Dermis blood vessel endothelial cell (primary cell): ENCODE measurements around the gene COL5A1. TPM values are rescaled to one million over a fixed set of nuclear protein-coding genes. Genes with fewer than 3 reads are reported as not detected.
"Not testable (repeated sequence)": the region's sequence is repeated elsewhere in the genome, so short reads cannot be mapped to it uniquely, and the experiment has no call there.

Source experiments
- DNase-seq: peaks from one replicate; pipeline ENCODE4 v3.0.0; 2010
- total RNA-seq: library from RNA; depleted of rRNA; stranded (reverse); fragments of >200 nt; gene quantifications from 2 replicates; pipeline ENCODE4 v1.2.3, GENCODE V29; 2014

Gene COL5A1
- total RNA-seq, 1 donor from 2014 or later = 9.5 TPM

DNA sequence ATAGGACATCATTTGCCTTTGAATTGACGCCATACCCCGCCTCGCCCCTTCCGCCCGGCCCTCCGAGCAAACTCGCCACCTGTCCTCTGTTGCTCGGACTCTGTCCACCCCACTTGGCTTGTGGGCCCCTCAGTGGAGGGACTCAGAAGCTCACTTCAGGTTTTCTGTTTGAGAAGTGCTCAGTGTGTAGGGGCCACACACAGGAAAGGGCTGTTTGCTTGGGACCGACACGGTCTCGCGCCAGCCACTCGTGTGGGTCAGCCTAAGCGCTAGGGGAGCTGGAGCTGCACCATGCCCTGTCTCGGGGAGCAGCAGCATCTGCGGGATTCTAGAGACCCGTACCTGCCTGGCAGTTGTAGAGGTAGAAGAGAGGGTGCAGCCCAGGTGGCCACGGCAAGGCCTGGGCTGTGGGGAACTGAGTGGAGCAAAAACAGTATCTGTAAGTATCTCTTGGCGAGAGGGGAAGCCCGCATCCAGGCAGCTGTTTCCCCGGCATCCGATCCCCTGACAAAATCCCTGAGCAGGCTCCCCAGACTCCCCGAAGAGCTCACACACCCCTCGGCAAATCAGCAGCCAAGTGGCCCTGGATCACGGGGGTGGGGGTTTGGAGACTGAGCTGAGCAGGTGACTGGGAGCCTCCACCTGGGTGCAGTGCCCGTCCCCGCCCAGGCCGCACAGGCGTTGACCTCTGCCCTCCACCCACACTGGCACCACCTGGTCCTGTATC, 52.2 kb downstream of the COL5A1 start:
- no peak for DNase-seq

DNA sequence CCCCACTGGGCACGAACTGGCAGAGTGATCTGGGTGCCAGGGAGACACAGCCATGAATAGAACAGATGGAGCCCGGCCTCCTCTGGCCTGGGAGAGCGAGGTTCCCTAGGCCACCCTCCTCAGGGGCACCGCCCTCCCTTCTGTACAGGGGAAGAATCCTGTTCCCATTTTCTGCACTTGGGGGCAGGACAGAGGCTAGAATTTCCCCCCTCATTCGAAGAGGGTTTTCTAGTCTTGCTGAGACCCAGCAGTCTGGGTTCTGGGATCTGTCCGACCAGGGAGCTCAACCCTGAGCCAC, 52.7 kb downstream of the COL5A1 start:
- DNase-seq = no peak

DNA sequence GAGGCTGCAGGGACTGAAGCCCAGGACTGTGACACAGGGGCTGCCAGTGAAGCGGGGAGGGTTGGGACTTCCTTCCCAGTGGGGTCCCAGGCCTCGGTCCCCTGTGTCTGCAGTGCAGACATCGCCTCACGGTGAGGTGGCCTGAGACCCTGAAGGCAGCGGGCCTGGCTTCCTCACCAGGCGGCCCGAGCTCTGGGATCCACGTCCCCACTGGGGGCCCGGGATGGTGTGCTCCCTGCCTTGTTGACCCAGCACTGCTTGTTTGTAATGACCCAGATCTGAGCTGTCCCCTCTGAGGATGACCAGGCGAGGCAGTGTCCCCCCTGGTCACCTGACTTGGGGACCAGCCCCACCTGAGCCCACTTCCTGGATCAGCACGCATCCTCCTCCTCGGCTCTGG, 53.1 kb downstream of the COL5A1 start:
- no peak for DNase-seq

DNA sequence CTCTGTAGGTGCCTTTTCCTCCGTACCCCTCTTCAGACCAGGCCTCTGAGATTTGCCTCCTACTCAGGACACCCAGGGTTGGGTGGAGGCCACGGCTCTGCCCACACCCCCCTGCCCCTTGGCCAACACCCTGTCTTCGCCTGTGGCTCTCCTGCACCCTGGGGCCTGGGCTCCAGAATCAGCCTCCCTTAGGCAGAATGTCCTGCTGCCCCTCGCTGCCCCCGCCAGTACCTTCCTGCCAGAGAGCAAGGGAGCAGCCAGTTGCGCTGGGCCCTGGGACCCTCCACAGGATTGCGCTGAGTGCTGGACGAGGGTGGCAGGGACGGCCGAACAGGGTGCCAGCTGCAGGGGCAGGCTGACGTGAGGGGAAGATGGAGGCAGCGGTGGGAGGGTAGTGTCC, 53.5 kb downstream of the COL5A1 start:
- DNase-seq = no peak

DNA sequence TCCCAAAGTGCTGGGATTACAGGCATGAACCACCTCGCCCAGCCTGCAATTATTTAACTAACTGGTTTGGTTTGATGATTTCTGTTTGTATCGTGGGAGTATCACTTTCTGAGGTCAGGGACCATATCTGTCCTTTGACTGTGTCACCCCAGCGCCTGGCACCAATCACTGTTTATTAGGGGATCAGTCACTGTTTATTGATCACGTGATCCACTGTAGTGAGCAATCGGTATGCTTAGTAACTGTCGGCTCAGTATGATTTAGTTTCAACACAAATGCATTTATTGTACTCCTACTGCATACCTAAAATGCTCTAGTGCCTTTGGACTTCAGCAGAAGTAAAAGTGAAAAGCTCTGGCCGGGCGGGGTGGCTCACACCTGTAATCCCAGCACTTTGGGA, 54.8 kb downstream of the COL5A1 start:
- DNase-seq = no peak

DNA sequence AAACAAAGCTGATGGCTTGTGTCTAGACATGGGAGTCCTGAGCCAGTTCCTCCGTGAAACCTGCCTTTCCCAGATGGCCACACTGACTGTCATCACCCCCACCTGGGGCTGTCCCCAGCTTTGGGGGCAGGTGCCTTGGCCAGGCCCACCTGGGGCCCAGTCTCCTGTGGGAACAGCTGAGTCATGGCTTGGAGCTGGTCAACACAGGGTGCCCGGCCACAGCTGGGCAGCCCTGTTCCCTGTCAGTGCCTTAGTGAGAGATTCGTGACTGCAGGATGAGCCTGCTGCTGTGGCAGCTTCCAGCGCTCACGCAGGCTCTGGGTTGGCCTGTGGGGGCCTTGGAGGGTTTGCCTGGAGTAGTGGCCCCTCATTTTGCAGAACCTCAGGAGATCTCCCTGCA, 56.5 kb downstream of the COL5A1 start:
- DNase-seq = no peak

DNA sequence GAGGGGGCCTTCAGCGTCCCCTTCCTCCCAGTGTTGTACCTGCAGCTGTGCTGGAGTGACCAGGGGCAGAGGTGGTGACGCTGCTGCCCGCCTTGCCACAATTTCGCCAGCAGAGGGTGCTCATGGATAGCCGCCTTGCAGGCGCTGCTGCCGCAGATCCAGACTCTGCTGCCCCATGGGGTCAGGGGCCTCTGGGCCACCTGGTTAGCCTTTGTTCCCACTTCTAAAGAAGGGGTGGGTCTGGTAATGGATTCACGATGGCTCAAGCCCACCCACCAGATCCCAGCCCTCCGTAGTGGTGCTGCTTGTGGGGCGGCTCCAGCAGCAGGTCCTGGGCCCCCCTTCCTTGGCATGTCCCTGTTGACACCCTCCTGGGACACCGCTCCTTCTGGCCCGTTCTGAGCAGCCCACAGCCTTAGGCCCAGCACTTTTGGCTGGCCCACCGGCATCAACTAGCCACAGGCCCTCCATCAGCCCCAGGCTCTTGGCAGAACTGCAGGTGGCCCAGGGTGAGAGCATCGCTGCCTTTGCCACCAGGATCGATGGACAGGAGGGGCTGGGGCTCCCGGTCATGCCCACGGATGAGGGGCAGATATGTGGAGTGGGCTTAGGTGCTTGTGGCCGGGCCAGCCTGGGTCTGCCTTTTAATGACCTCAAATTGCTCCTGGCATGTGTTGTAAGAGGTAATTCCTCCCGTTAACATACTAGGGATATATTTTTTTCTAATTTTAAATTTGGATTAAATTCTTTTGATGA, 57.2 kb downstream of the COL5A1 start:
- peak; percentile 77 for DNase-seq

DNA sequence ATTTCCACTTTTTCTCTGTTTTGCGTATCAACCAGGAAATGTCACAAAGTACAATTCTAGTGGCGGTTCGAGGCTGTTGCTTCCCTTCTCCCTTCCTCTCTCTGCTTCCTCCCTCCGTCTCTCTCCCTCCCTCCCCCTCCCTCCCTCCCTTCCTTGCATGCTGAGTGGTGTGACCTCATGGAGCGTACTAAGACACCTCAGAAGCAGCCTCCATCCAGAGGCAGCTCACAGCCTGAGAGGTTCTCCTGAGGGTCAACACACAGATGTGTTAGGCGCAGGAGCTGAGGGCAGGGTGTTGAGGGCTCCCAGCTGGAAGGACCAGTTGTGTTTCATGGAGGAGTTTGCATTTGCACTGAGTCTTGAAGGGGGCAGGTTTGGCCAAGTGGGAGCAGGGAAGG, 57.7 kb downstream of the COL5A1 start:
- DNase-seq = no peak

DNA sequence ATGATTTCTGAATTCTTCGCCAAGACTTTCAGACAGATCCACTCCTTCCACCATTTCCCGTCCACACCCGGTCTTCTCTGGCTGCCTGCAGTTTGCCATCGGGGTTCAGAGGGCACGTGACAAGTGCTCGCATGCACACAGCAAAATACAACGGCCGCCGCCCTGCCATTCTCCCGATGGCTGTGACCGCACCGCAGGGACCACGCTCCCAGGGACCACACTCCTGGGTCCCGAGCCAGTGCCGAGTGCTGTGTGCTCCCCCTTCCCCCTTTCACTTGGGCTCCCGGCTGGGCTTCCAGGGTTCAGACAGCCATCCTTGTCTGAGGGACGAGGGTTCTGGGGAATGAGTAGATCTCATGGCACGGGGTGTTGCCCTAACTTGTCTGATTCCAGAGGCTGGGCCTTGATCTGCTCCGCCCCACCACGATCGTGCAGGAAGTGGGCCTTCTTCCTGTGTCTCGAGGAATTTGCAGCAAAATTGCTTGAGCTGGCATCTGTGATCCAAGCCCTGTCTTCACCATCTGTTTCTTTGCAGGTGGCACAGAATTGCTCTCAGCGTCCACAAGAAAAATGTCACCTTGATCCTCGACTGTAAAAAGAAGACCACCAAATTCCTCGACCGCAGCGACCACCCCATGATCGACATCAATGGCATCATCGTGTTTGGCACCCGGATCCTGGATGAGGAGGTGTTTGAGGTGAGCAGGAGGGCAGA, 59.2 kb downstream of the COL5A1 start:
- DNase-seq = no peak

DNA sequence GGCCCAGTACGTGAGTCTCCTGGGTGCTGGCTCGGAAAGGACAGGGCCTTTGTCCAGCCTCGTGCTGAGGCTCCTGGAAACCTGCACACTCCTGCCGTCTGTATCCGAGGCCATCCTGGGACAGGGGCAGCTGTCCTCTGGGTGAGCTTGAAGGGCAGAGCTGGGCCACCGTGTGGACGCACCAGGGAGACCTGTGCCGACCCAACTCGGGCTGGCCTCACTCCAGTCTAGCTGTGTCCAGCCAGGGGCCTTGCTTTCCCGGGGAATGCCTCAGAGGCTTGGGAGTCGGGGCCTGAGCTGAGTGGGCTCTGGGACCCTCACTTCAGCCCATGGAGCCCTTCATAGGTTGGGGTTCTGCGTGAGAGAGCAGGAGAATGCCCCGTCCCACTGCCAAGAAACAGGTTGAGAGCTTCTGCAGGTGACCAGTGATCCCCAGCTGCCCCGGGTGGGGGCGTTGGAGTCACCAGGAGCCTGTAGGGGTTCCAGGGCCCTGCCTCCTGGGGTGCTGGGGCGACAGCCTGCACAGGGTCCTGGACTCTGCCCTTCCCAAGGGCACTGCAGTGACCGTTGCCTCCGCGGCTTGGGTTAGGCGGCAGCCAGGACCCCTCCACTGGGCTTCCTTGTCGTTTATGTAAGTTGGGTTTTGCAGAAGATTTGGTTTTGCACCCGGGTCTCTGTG, 60.1 kb downstream of the COL5A1 start:
- DNase-seq = no peak

DNA sequence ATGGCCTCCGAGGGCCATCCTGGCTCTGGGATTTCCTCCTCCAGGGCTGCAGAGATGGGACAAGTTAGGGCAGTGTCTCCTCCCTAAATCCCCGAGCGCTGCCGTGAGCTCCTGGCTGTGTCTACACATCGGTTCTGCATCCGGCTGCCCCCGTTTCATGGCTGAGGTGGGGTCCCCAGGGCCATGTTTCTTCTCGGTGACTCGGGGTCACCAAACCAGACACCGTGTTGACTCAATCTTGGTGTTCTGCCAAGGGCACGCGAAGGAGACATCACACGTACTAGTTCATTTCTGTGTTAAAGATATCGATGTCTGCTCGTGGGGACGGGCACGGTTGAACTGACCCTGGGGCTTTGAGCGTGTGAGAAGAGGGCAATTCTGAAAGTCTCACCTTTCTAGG, 60.7 kb downstream of the COL5A1 start:
- no peak for DNase-seq

DNA sequence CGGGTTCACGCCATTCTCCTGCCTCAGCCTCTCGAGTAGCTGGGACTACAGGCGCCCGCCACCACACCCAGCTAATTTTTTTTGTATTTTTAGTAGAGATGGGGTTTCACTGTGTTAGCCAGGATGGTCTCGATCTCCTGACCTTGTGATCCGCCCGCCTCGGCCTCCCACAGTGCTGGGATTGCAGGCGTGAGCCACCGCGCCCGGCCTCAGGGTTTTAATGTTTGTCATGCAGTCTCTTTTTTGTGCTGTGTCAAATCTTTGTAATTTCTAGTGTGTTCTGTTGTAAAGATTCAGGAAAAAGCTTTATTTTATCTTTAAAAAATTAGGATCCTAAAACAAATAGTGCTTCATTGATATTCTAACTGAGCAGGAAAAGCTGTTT, 62.1 kb downstream of the COL5A1 start:
- not testable (repeated sequence) for DNase-seq

DNA sequence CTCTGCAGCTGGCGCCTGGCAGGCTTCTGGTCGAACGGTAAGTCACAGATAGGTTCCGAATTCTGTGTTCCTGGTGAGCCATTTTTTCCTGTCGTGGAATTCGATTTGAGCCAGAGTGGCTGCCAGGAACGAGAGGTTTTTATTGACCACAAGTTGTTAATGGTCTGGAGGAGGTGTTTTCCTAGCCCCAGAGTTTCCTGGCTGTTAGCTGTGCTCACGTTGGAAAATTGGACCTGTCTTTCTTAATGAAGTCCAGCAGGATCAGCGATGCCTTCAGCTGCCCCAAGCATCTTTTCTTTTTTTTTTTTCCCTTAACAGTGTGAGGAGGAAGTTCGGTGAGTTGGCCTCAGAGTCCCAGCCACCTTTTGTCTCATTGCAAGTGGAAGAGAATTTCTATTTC, 62.9 kb downstream of the COL5A1 start:
- no peak for DNase-seq

DNA sequence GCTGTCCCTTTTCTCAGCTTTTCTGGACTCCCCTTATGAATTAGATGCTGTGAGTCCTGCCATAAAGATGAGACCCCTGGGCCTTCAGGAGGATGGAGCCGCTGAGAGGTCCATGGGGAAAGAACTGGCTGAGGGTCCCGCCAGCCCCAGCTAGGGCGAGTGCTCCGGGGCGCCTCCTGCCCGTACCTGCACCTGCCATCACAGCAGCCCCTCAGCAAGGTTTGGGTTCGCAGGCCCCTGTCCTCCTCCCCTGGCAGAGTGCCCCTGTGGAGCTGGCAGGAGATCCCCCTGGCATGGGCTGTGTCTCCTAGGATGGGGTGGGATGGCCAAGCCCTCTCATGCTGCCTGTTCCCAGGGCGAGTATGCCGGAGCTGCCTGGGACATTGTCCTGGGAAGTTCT, 64.2 kb downstream of the COL5A1 start:
- no peak for DNase-seq

DNA sequence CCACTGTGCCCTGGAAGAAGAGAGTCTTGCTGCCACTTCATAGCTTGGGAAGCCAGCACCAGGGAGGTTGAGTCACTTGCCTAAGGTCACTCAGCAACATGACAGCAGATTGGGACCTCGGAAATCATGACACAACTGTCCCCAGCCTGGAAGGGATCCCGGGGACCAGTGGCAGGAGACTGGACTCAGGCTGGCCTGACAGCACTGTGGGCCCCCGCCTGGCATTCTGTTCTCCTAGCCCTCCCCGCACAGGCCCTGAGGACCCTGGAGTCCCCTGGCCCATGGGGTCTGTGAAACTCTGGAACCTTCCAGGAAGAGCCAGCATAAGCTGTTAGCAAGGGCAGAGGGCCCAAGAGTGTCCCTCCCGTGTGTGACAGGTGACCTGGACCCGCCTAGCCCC, 64.9 kb downstream of the COL5A1 start:
- no peak for DNase-seq

DNA sequence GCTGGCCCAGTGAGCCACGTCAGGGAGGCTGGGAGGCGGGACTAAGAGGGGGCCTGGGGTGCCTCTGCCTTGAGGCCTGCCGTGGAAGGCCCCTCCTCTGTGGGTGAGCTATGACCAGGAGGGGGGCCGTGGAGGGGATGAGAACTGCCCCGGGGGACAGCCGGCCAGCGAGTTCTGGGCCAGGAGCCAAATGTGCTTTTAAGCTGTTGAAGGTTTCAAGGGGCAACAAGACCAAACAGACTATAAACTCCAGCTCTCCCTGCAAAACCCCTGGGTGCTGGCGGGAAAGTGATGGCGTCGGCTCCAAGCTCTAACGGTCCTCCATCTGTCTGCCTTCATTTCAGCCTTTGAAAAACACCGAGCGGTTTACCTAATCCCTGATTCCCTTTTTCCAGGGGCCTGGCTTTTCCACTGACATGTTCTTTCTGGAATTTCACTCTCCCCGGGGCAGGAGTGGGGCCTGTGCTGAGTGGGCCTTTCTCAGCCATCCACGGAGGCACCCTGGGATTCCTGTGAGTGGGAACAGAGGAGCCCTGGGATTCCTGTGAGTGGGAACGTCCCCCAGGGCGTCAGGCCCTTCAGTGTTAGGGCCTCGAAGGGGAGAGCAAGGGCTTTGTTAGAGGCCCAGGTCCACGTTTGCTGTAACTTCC, 65.6 kb downstream of the COL5A1 start:
- DNase-seq = peak; percentile 32

DNA sequence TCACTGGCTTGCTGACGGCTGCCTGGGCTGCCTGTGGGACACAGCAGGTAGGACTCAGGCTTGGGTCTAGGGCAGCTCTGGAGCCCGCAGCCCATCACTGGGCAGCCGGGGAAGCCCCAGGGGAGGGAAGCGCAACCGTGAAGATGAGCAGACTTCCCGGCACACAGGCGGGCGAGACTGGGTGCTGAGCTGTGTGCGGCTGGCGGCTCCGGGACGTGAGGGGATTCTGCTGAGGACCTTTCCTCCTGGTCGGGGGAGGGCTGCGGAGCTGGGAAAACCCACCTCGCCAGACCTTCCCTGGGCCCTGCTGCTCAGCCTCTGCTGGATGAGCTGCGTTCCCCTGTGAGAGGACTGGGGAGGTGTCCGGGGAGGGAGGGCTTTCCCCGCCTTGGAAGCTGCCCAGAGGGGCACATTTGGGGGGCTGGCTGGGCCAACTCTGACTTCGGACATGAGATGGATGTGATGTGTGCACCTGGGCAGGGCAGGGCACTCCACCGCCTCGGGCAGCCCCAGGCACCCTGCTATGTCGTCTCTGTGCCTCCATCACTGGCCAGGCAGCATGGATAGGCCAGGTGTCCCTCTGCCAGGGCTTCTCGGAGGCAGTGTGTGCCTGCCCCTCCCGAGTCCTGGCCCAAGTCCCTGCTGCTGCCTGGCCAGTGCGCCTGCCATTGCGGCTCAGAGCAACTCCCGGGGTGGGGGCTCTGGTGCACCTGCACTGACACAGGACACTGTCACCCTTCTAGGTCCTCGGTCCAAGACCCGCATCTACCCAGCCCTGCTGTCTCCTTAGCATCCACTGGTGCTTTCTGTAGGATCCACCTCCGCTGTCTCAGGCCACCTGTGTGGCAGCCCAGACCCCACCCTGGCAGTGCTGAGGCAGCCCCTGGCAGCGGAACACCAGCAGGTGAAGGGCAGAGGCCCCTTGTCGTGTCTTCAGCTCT, 66.4 kb downstream of the COL5A1 start:
- DNase-seq = no peak

DNA sequence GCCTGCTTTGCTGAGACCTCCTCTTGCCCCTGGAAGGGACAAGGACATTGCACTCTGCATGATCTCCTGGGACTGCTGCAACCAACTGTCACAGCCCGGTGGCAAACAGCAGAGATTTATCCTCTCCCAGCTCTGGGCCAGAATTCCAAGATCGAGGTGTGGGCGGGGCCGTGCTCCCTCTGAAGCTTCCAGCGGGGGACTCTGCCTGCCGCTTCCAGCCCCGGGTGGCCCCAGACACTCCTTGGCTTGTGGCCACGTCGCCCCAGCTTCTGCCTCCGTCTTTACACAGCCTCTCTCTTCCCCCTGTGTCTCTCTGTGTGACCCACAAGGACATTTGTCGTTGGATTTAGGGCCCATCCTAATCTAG, 67.1 kb downstream of the COL5A1 start:
- no peak for DNase-seq

DNA sequence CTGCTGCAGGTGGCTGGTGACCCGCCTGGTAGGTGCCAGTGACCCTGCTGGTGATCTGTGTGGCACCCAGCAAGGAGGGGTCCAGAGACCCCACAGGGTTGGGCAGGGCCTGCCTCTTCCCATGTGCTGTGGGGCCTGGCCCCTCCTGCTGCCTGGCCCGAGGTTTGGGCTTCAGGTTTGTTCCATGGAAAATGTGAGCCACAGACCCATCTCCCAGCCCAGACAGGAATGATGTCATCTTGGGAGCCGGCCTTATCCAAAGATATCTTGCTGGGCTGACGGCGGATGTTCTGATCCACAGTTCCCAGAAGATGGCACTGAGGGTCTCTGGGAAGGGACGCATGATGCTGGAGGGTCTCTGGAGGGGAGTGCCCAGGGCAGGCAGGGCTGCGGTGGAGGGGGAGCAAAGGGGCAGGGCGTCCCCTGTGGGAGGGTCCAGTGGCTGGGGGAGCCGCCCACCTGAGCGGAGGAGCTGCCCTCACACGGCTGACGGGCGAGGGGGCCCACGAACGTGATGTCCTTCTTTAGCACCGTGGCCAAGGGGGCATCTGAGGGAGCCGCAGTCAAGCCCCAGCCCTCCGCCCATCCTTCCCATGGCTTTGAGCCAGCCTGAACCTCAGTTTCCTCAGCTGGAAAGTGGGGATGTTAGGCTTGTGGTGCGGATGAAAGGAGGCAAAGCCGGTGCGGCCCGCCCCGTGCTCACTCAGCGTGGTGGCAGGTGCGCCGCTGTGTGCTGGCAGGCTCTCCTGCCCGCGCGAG, 68.1 kb downstream of the COL5A1 start:
- peak; percentile 11 for DNase-seq

DNA sequence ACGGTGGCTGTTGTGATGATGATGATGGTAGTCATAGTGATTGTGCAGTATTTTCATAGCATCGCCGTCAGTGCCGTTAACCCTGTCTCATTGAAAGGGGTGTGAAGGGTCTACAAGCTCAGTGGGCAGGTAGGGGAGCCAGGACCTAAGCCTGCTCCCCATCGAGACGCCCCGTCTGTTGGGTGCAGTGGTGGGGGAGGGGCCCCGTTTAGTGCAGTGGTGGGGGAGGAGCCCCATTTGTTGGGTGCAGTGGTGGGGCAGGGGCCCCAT, 68.6 kb downstream of the COL5A1 start:
- DNase-seq = no peak

DNA sequence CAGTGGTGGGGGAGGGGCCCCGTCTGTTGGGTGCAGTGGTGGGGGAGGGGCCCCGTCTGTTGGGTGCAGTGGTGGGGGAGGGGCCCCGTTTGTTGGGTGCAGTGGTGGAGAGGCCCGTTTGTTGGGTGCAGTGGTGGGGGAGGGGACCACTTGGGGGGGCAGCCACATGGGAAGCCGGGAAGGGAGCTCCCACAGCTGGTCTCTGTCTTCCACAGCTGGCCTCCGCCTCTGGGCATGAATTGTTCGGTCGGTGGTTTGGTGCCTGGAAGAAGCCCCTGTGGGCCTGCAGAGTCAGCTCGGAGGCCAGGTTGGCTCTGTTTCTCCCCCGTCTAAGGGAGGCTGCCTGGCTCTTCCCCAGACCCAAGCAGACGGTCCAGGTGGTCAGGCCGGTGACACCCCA, 69.3 kb downstream of the COL5A1 start:
- DNase-seq = no peak
